HepG2 (cell line): ENCODE data around the gene DNLZ. TPM values are rescaled to one million over a fixed set of nuclear protein-coding genes. Genes with fewer than 3 reads are reported as not detected.

Experiments used
- ATAC-seq: fragments of 200-7000 bp; cut with Tn5 transposase; 3 replicates; pipeline ENCODE4 v1.9.1; 2020; ENCODE audit warnings: mild to moderate bottlenecking, moderate library complexity
- BruUV-seq: library from RNA; stranded (reverse); fragments of 400-500 nt; replicated peaks from 2 replicates; lab custom pipeline; 2021; lab: Mats Ljungman, UMichigan
- CTCF ChIA-PET: fragments of 300-600 bp; formaldehyde crosslinking; extraction: SDS; loops from one replicate; lab custom pipeline; 2021; ENCODE audit warnings: low total read pairs, inconsistent platforms, low intra/inter-chr PET ratio; lab: Yijun Ruan, JAX
- POLR2A ChIA-PET: fragments of 350-600 bp; sonication (Branson Sonifier 250); formaldehyde crosslinking; loops from one replicate; lab custom pipeline; 2020; ENCODE audit warnings: antibody characterized with exemption, inconsistent platforms; lab: Yijun Ruan, JAX
- DNase-seq: peaks from one replicate; pipeline ENCODE4 v3.0.0-alpha.2; 2015; ENCODE audit warnings: low spot score
- FAIRE-seq: peaks from 3 replicates; lab custom pipeline; 2011; peaks lifted over from hg19 to GRCh38; lab: Jason Lieb, UNC
- H2AFZ ChIP-seq: one replicate; pipeline ENCODE4 v1.6.1; 2011; ENCODE audit warnings: low read length, inconsistent platforms
- H3K27ac ChIP-seq: fragments of 300-600 bp; 3 replicates; pipeline ENCODE4 v1.8.0; 2011; ENCODE audit warnings: mixed run types, mild to moderate bottlenecking, mixed read lengths, low read length, inconsistent platforms; ENCODE audit not compliant: insufficient read depth; ENCODE audit errors: extremely low read length
- H3K27me3 ChIP-seq, 2 experiments: fragments of 200-600 bp in 1 of 2; 2 replicates in 1 of 2; 3 replicates in 1 of 2; pipeline versions ENCODE4 v1.6.0 to v1.8.0; 2011; ENCODE audit warnings: low read length in 2 of 2, mild to moderate bottlenecking in 2 of 2, moderate library complexity in 2 of 2, inconsistent platforms in 1 of 2; ENCODE audit not compliant: insufficient read depth in 2 of 2, control insufficient read depth in 1 of 2
- H3K36me3 ChIP-seq, 2 experiments: fragments of 200-600 bp in 1 of 2; replicated peaks in 1 of 2; 2 replicates in 1 of 2; 3 replicates in 1 of 2; pipeline versions ENCODE4 v1.5.1 to v1.8.0; 2011; ENCODE audit warnings: low read length in 2 of 2, inconsistent platforms in 1 of 2; ENCODE audit not compliant: insufficient read depth in 2 of 2, control insufficient read depth in 1 of 2
- H3K4me1 ChIP-seq: 2 replicates; pipeline ENCODE4 v1.5.1; 2012; ENCODE audit warnings: low read length, inconsistent platforms; ENCODE audit not compliant: insufficient read depth
- H3K4me2 ChIP-seq: 2 replicates; pipeline ENCODE4 v1.6.0; 2011; ENCODE audit warnings: low read depth, low read length, inconsistent platforms
- H3K4me3 ChIP-seq, 3 experiments: fragments of 200-600 bp in 1 of 3; sonication (generic), shearing (Covaris generic) in 1 of 3; replicated peaks in 1 of 3; 2 replicates each; pipeline ENCODE4 v1.5.1; 2011 to 2016; ENCODE audit warnings: low read length in 3 of 3, inconsistent platforms in 2 of 3, low read depth in 2 of 3, mild to moderate bottlenecking in 2 of 3, control low read depth in 1 of 3, mixed read lengths in 1 of 3; ENCODE audit not compliant: insufficient read depth in 1 of 3
- H3K79me2 ChIP-seq: one replicate; pipeline ENCODE4 v1.6.1; 2011; ENCODE audit warnings: low read length, inconsistent platforms; ENCODE audit not compliant: insufficient read depth
- H3K9ac ChIP-seq: 2 replicates; pipeline ENCODE4 v1.6.0; 2011; ENCODE audit warnings: mild to moderate bottlenecking, low read depth, low read length, inconsistent platforms; ENCODE audit not compliant: insufficient read depth
- H3K9me3 ChIP-seq: 2 replicates; pipeline ENCODE4 v1.5.1; 2012; ENCODE audit warnings: mild to moderate bottlenecking, low read length
- H4K20me1 ChIP-seq: 2 replicates; pipeline ENCODE4 v1.6.0; 2011; ENCODE audit warnings: inconsistent platforms, mild to moderate bottlenecking, low read length, moderate library complexity; ENCODE audit not compliant: insufficient read depth
- IKZF1 ChIP-seq: fragments of 450-650 bp; IDR thresholded peaks from 2 replicates; pipeline ENCODE4 v1.7.1; 2016
- NCOA1 ChIP-seq: sonication (generic); formaldehyde crosslinking; IDR thresholded peaks from 2 replicates; pipeline ENCODE4 v1.9.0; 2021; ENCODE audit warnings: missing genetic modification reagents
- REXO4 ChIP-seq: sonication (generic); formaldehyde crosslinking; IDR thresholded peaks from 2 replicates; pipeline ENCODE4 v1.8.0; 2022; ENCODE audit warnings: missing genetic modification reagents, mild to moderate bottlenecking, borderline replicate concordance
- ZFP37 ChIP-seq: sonication (generic); formaldehyde crosslinking; IDR thresholded peaks from 2 replicates; pipeline ENCODE4 v1.4.0; 2020; ENCODE audit warnings: missing genetic modification reagents, borderline replicate concordance
- ZNF12 ChIP-seq: sonication (generic); formaldehyde crosslinking; IDR thresholded peaks from 2 replicates; pipeline ENCODE4 v1.5.0; 2020; ENCODE audit warnings: missing genetic modification reagents
- ZNF235 ChIP-seq: sonication (generic); formaldehyde crosslinking; IDR thresholded peaks from 2 replicates; pipeline ENCODE4 v1.8.1; 2023; ENCODE audit warnings: mild to moderate bottlenecking, missing genetic modification reagents, borderline replicate concordance
- ZSCAN31 ChIP-seq: sonication (generic); formaldehyde crosslinking; IDR thresholded peaks from 2 replicates; pipeline ENCODE4 v1.5.0; 2020; ENCODE audit warnings: low read depth, mild to moderate bottlenecking, missing genetic modification reagents
- WGBS: methylation state at CpG from one replicate; pipeline ENCODE4 v1.1.6; 2017; ENCODE audit warnings: low lambda C conversion rate; 5-methylcytosine and 5-hydroxymethylcytosine counted together
- in situ Hi-C: cut with HindIII; loops from 2 replicates; pipeline ENCODE4 v1.10.0; 2017; ENCODE audit warnings: low pct_unique_long_range_greater_than_20kb; ENCODE audit not compliant: extremely low pct_ligation_motif_present
- intact Hi-C: fragments of 100-400 bp; cut with micrococcal nuclease; formaldehyde crosslinking; loops from one replicate; pipeline ENCODE4 v1.10.0; 2022; ENCODE audit not compliant: unreplicated experiment
- polyA plus RNA-seq, 8 experiments: library from polyadenylated mRNA; depleted of rRNA in 3 of 8; stranded (reverse) in 7 of 8; unstranded in 1 of 8; fragments of >200 nt; fragmentation: Illumina TruSeq in 4 of 8; extraction: Trizol in 4 of 8; gene quantifications; 2 replicates each; pipeline versions ENCODE4 v1.2.1 to v1.2.3, GENCODE V29; 2011 to 2016; ENCODE audit warnings: low read depth in 4 of 8, missing spikeins in 1 of 8, mixed read lengths in 1 of 8; ENCODE audit not compliant: insufficient read depth in 1 of 8
- total RNA-seq, 5 experiments: library from RNA; depleted of rRNA; stranded (reverse); fragments of >200 nt; fragmentation: Illumina TruSeq; extraction: Trizol; gene quantifications; 2 replicates each; pipeline ENCODE4 v1.2.3, GENCODE V29; 2016; ENCODE audit warnings: low read depth in 1 of 5
- TF ChIP-seq, protein P1 (sequence below): sonication (generic); formaldehyde crosslinking; IDR thresholded peaks from 2 replicates; pipeline ENCODE4 v1.4.0; 2020; ENCODE audit warnings: mild to moderate bottlenecking, missing genetic modification reagents
- TF ChIP-seq, protein P2 (sequence below): sonication (generic); formaldehyde crosslinking; conservative IDR thresholded peaks from 2 replicates; pipeline ENCODE4 v1.8.1; 2023; ENCODE audit warnings: missing genetic modification reagents

DNLZ gene
- total and polyA plus RNA-seq, 2 of the 13 experiments (the other 11 are each of a cell fraction or from before 2014, with no cell fraction given) = 3.4 to 8.0 TPM

GRCh38 chr9:136331030-136331429, 32.5 kb downstream of the DNLZ start:
- ChIA-PET POLR2A (no interaction called here), CTCF (no interaction called here)
- Histone ChIP-seq H3K4me1 (peaks cover 43% of the 10 kb centered on the region), H2AFZ (no peak overlapping the region), H3K27ac (no peak overlapping the region), H3K4me3 (no peak overlapping the region), H3K4me2 (no peak overlapping the region), H3K9me3 (no peaks in the 10 kb centered on the region), H3K79me2 (no peaks in the 10 kb centered on the region), H3K27me3 (peaks cover 19 to 61% of the 10 kb centered on the region in 2 experiments; a peak in 4 of 5 replicates)
- no peak for FAIRE-seq
- intact Hi-C loops = no loop called here
- 25% methylated on average over 9 of the region's 15 CpGs for WGBS
- no peak for ATAC-seq
- DNase-seq = no peak
- TF ChIP-seq, protein P1, sequence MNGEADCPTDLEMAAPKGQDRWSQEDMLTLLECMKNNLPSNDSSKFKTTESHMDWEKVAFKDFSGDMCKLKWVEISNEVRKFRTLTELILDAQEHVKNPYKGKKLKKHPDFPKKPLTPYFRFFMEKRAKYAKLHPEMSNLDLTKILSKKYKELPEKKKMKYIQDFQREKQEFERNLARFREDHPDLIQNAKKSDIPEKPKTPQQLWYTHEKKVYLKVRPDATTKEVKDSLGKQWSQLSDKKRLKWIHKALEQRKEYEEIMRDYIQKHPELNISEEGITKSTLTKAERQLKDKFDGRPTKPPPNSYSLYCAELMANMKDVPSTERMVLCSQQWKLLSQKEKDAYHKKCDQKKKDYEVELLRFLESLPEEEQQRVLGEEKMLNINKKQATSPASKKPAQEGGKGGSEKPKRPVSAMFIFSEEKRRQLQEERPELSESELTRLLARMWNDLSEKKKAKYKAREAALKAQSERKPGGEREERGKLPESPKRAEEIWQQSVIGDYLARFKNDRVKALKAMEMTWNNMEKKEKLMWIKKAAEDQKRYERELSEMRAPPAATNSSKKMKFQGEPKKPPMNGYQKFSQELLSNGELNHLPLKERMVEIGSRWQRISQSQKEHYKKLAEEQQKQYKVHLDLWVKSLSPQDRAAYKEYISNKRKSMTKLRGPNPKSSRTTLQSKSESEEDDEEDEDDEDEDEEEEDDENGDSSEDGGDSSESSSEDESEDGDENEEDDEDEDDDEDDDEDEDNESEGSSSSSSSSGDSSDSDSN (CRISPR knock-in tag) = no peak
- no peak for TF ChIP-seq REXO4
- no peak for TF ChIP-seq ZFP37 (CRISPR knock-in tag)
- TF ChIP-seq ZNF235 (CRISPR knock-in tag) = no peak
- TF ChIP-seq IKZF1 = no peak
- TF ChIP-seq, protein P2, sequence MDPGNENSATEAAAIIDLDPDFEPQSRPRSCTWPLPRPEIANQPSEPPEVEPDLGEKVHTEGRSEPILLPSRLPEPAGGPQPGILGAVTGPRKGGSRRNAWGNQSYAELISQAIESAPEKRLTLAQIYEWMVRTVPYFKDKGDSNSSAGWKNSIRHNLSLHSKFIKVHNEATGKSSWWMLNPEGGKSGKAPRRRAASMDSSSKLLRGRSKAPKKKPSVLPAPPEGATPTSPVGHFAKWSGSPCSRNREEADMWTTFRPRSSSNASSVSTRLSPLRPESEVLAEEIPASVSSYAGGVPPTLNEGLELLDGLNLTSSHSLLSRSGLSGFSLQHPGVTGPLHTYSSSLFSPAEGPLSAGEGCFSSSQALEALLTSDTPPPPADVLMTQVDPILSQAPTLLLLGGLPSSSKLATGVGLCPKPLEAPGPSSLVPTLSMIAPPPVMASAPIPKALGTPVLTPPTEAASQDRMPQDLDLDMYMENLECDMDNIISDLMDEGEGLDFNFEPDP (CRISPR knock-in tag) = no peak
- TF ChIP-seq NCOA1 = no peak
- no peak for TF ChIP-seq ZNF12 (CRISPR knock-in tag)
- TF ChIP-seq ZSCAN31 (CRISPR knock-in tag) = no peak
- TF ChIP-seq, all 625 proteins: peak for 0
- in situ Hi-C loops = loop anchor here (25.0 kb wide), 1 partner anchor 306 kb away; no protein-coding TSS in a partner anchor
- Histone ChIP-seq H3K36me3 (no peaks in the 10 kb centered on the region), H4K20me1 (no peaks in the 10 kb centered on the region), H3K9ac (no peak overlapping the region)
- no TSS peak for BruUV-seq
